Lower lobe of right lung (tissue), 2 donors: ENCODE data around the gene MINDY3. TPM values are rescaled to one million over a fixed set of nuclear protein-coding genes. Genes with fewer than 3 reads are reported as not detected.

ENCODE experiments used
- ATAC-seq, 2 donors: fragments of 200-7000 bp; cut with Tn5 transposase; one replicate each; pipeline ENCODE4 v1.9.1; 2020 to 2022; ENCODE audit warnings: mild to moderate bottlenecking in 2 of 2, moderate library complexity in 2 of 2
- DNase-seq: peaks from one replicate; pipeline ENCODE4 v3.0.0-alpha.2; 2020
- H3K27ac ChIP-seq: fragments of 200-600 bp; one replicate; pipeline ENCODE4 v1.8.0; 2022
- H3K27me3 ChIP-seq: fragments of 200-600 bp; one replicate; pipeline ENCODE4 v1.8.0; 2022; ENCODE audit warnings: low read depth
- H3K36me3 ChIP-seq: fragments of 200-600 bp; one replicate; pipeline ENCODE4 v1.8.0; 2022; ENCODE audit warnings: mild to moderate bottlenecking
- H3K4me1 ChIP-seq: fragments of 200-600 bp; one replicate; pipeline ENCODE4 v1.8.0; 2022
- H3K4me3 ChIP-seq: fragments of 200-600 bp; one replicate; pipeline ENCODE4 v1.8.0; 2022; ENCODE audit warnings: mild to moderate bottlenecking
- H3K9me3 ChIP-seq: fragments of 200-600 bp; one replicate; pipeline ENCODE4 v1.8.0; 2022
- intact Hi-C: fragments of 100-400 bp; cut with DNase I; formaldehyde crosslinking; loops from one replicate; pipeline ENCODE4 v1.11.0; 2022
- total RNA-seq: library from RNA; stranded (reverse); fragmentation: NEBNext Ultra II Directional; extraction: Animal tissue kit (Norgen Biotek cat#: 25700); gene quantifications from one replicate; pipeline ENCODE4 v1.2.1, GENCODE V29; 2021
- TF ChIP-seq, protein P1 (sequence below): fragments of 200-600 bp; IDR thresholded peaks from one replicate; pipeline ENCODE4 v1.8.0; 2022; ENCODE audit warnings: antibody characterized with exemption, mild to moderate bottlenecking
- donor health status: DM: no; HTN: yes; CAD: no; lungs with severe emphysema.

The MINDY3 gene
- total RNA-seq, 1 donor from 2014 or later, result 30.2 TPM

DNA sequence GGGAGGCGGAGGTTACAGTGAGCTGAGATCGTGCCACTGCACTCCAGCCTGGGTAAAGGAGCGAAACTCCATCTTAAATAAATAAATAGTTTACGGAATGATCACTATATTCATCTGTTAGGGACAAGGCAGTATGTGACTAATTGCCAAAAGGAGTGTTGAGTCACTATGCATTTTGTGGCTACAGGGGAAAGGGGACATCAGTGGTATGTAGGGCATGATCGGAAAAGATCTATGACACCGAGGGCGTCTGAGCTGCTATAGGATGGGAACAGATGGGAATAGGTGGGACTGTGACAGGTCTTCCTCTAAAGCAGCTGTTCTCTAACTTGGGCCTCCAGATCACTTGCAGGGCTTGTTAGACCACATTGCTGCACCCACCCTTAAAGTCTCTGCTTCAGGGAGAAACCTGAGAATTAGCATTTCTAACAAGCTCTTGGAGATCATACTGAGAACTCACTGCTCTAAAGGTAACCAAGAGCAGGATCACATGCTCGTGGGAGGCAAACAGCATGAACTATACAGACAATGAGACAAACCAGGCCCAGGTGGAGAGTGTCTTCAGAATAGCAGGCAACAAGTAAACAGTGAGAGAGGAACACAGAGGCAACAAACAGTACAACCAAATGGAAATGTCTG, 75.5 kb downstream of the MINDY3 start:
- H3K36me3 ChIP-seq, result peaks cover 63% of the 10 kb centered on the region
- H3K4me3 ChIP-seq, result no peak overlapping the region
- TF ChIP-seq, protein P1, sequence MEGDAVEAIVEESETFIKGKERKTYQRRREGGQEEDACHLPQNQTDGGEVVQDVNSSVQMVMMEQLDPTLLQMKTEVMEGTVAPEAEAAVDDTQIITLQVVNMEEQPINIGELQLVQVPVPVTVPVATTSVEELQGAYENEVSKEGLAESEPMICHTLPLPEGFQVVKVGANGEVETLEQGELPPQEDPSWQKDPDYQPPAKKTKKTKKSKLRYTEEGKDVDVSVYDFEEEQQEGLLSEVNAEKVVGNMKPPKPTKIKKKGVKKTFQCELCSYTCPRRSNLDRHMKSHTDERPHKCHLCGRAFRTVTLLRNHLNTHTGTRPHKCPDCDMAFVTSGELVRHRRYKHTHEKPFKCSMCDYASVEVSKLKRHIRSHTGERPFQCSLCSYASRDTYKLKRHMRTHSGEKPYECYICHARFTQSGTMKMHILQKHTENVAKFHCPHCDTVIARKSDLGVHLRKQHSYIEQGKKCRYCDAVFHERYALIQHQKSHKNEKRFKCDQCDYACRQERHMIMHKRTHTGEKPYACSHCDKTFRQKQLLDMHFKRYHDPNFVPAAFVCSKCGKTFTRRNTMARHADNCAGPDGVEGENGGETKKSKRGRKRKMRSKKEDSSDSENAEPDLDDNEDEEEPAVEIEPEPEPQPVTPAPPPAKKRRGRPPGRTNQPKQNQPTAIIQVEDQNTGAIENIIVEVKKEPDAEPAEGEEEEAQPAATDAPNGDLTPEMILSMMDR, result no peak
- no peak overlapping the region for H3K27ac ChIP-seq
- intact Hi-C loops, result no loop called here
- H3K4me1 ChIP-seq, result no peaks in the 10 kb centered on the region
- no peaks in the 10 kb centered on the region for H3K27me3 ChIP-seq
- no peaks in the 10 kb centered on the region for H3K9me3 ChIP-seq
- ATAC-seq, result no peak
- DNase-seq, result no peak

DNA sequence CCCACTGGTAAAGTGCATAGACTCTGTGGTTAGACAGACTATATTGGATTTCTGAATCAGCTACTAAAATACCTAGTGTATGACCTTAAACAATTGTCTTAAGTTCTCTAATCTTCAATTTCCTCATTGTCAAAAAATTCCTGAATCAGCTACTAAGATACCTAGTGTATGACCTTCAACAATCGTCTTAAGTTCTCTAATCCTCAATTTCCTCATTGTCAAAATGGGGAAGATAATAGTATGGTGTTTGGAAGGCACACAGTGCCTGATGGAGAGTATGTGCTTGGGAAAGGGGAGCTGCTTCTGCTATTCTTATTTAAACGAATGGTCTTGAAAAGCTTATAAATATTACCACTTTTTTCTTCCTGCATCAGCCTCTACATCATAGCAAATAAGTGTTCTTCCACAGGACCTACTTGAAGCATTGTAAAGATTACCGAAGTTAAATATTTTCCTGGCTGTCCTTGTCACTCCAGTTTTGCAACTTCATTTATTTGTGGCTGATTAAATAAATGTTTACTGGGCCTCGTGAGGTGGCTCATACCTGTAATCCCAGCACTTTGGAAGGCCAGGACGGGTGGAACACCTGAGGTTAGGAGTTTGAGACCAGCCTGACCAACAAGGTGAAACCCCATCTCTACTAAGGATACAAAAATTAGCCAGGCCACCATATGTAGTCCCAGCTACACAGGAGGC, 76.2 kb downstream of the MINDY3 start:
- Histone ChIP-seq H3K4me3 (no peak overlapping the region), H3K27ac (no peak overlapping the region), H3K4me1 (no peaks in the 10 kb centered on the region), H3K27me3 (no peaks in the 10 kb centered on the region), H3K36me3 (peaks cover 68% of the 10 kb centered on the region), H3K9me3 (no peaks in the 10 kb centered on the region)
- DNase-seq (no peak), ATAC-seq (peak in 1 of 2 donors; percentile 24)
- TF ChIP-seq, protein P1, result no peak
- intact Hi-C loops, result no loop called here

DNA sequence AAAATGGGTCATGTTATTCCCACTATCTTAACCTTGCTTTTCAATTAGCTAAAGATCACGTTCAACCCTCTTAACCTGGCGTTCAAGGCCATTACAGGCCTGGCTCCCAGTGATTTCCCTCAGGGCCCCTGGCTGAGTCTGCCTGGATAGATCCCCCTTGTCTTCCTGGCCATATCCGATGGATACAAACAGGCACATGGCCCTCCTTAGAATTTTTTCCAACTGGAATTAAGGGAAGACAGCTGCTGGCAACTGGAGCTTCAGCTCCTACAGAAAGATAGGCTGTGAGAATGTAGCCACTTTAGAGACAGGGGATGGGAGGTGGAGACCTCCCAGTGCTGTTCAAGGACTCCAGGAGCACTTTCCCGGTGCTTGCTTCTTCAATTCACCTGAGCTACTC, 77.5 kb downstream of the MINDY3 start:
- Histone ChIP-seq H3K27ac (no peak overlapping the region), H3K9me3 (no peaks in the 10 kb centered on the region), H3K4me1 (no peaks in the 10 kb centered on the region), H3K27me3 (no peaks in the 10 kb centered on the region), H3K36me3 (peaks cover 68% of the 10 kb centered on the region), H3K4me3 (no peak overlapping the region)
- intact Hi-C loops, result no loop called here
- ATAC-seq (no peak), DNase-seq (no peak)
- TF ChIP-seq, protein P1, result no peak

DNA sequence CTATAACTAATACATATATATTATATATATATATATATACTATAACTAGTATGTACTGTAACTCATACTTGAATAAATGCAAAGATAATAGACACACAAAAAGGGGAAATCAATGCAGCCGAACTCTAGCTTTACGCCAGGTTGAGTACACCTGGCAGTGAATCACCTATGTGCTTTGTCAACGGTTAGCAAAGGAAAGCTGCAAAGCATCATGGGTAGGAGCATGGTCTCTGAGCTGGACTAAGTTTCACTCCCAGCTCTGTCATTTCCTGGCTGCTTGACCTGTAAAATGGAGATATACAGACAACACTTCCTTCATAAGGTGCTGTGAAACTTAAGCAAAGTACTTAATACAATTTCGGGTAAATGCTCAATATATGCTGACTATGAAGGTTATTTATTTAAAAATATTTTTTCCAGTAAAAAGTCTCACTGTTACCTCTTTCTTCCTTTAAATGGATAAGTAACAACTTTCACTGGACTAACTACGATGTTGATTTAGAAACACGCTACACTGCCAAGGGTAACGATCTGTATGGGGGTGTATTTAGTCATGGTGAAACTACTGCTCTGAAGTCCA, 78.8 kb downstream of the MINDY3 start:
- no peaks in the 10 kb centered on the region for H3K9me3 ChIP-seq
- no peak overlapping the region for H3K4me3 ChIP-seq
- H3K27ac ChIP-seq, result no peak overlapping the region
- intact Hi-C loops, result no loop called here
- no peak for DNase-seq
- no peaks in the 10 kb centered on the region for H3K4me1 ChIP-seq
- TF ChIP-seq, protein P1, result no peak
- peaks cover 63% of the 10 kb centered on the region for H3K36me3 ChIP-seq
- ATAC-seq, result no peak
- no peaks in the 10 kb centered on the region for H3K27me3 ChIP-seq

DNA sequence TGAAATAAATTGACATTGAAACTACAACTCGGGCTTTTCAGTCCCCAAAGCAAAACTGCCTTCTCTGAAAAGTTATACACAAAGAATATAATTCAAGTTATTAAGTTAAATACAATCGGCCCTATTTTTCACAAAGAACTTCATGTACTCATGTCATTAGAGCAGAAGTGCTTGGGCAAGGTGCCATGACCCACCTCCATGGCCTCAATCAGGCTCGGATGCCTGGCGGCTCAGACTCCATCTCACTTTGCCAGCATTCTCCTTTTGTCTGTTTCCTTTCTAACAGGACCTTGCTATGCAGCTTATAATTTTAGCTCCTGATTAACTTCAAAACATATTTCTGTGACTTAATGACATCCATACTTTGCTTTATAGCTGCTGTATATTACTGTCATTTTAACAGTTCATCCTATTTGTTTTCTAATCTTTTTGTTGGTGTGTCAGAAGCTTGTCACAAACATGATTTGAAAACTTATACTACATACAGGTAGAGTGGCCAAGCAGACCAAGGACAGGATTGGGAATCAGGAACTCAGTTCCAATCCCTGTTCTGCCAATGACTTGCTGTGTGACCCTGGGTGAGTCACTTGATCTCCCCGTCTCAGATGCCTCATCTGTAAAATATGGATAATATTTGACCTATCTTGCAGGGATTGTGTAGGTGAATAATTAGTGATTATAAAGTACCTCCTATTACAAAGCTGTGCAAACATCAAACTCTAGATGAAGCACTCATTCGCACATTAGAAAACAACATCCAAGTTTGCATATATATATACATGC, 79.8 kb downstream of the MINDY3 start:
- intact Hi-C loops, result no loop called here
- Histone ChIP-seq H3K4me3 (no peak overlapping the region), H3K9me3 (no peaks in the 10 kb centered on the region), H3K36me3 (peaks cover 54% of the 10 kb centered on the region), H3K4me1 (no peaks in the 10 kb centered on the region), H3K27ac (no peak overlapping the region), H3K27me3 (no peaks in the 10 kb centered on the region)
- DNase-seq (no peak), ATAC-seq (no peak)
- TF ChIP-seq, protein P1, result no peak
